Ovary (tissue), 10 donors: Measurements from ENCODE around the gene NRIP1. TPM values are rescaled to one million over a fixed set of nuclear protein-coding genes. Genes with fewer than 3 reads are reported as not detected.
A peak's percentile ranks its signal among the peaks of the same experiment; 100 is the strongest.

Experiments used
- DNase-seq, 5 donors: peaks; one replicate each; pipeline ENCODE4 v3.0.0-alpha.2; 2019 to 2020
- H3K27ac ChIP-seq, 2 donors: fragments of 200-600 bp; one replicate each; pipeline versions ENCODE4 v1.5.1 to v1.8.0; 2019 to 2022
- H3K27me3 ChIP-seq: fragments of 200-600 bp; one replicate; pipeline ENCODE4 v1.8.0; 2022
- H3K36me3 ChIP-seq: fragments of 200-600 bp; sonication (generic); one replicate; pipeline ENCODE4 v1.5.1; 2019
- H3K4me1 ChIP-seq: one replicate; pipeline ENCODE4 v1.8.1; 2013; ENCODE audit warnings: mild to moderate bottlenecking, moderate library complexity; ENCODE audit not compliant: insufficient read depth
- H3K4me3 ChIP-seq: fragments of 200-600 bp; sonication (generic); one replicate; pipeline ENCODE4 v1.5.1; 2017
- H3K9me3 ChIP-seq, 2 donors: fragments of 200-600 bp in 1 of 2; sonication (generic) in 1 of 2; one replicate each; pipeline versions ENCODE4 v1.5.1 to v1.8.1; 2013 to 2019; ENCODE audit warnings: mild to moderate bottlenecking in 1 of 2, moderate library complexity in 1 of 2
- EP300 ChIP-seq: sonication (generic); formaldehyde crosslinking; IDR thresholded peaks from one replicate; pipeline ENCODE4 v1.6.1; 2017; ENCODE audit warnings: antibody characterized with exemption
- POLR2A ChIP-seq: fragments of 450-650 bp; IDR thresholded peaks from one replicate; pipeline ENCODE4 v1.6.1; 2017; ENCODE audit warnings: antibody characterized with exemption, mild to moderate bottlenecking, moderate library complexity
- WGBS, 3 donors: extraction: QIAGEN DNeasy Blood & Tissue Kit in 1 of 3; methylation state at CpG; one replicate each; pipeline versions ENCODE4 v1.1.5 to v1.1.7; 2013 to 2017; 5-methylcytosine and 5-hydroxymethylcytosine counted together
- intact Hi-C, 4 donors: fragments of 100-400 bp; cut with DNase I; formaldehyde crosslinking; loops; one replicate each; pipeline versions ENCODE4 v1.11.0 to v1.15.1; 2022 to 2023
- long read RNA-seq, 3 donors: library from polyadenylated mRNA in 2 of 3; unstranded in 2 of 3; transcript quantifications; one replicate each; pipeline ENCODE4 v2.0.0 and lab custom pipeline, GENCODE V29; 2021 to 2026
- polyA plus RNA-seq, 2 donors: library from polyadenylated mRNA; stranded (reverse); fragments of 200-250 nt in 1 of 2; fragments of 350-450 nt in 1 of 2; fragmentation: Illumina TruSeq in 1 of 2; extraction: RNeasy Lipid Tissue Mini Kit (QIAGEN cat#74804) in 1 of 2; gene quantifications; one replicate each; pipeline ENCODE4 v1.2.3, GENCODE V29; 2013 to 2014
- total RNA-seq, 7 donors: library from RNA; depleted of rRNA in 2 of 7; stranded (reverse); fragments of >200 nt in 2 of 7; fragmentation: NEBNext Ultra II Directional in 3 of 7; extraction: Animal tissue kit (Norgen Biotek cat#: 25700) in 3 of 7; gene quantifications; one replicate each; pipeline versions ENCODE4 v1.1.0 to v1.2.4, GENCODE V29; 2016 to 2023
- TF ChIP-seq, protein P1 (sequence below), 3 donors: fragments of 450-650 bp in 2 of 3; fragments of 200-600 bp in 1 of 3; IDR thresholded peaks; one replicate each; pipeline versions ENCODE4 v1.5.1 to v1.8.0; 2016 to 2022; ENCODE audit warnings: antibody characterized with exemption in 3 of 3, mild to moderate bottlenecking in 1 of 3
- donor health status: DM: no; HTN: no; CAD: no; lungs with moderate emphysema.
- donor health status: DM: no; HTN: no; CAD: no.
- donor health status: Bipolar disorder and iron deficiency.
- donor health status: DM: yes; HTN: yes; CAD: no.
- donor health status: DM: no; HTN: no; CAD: no.
- donor health status: DM: yes; HTN: yes; CAD: no.

The NRIP1 gene
- total RNA-seq (10 to 100 TPM; 33.3 to 56.6 (median 43.1) TPM), polyA plus RNA-seq (10 to 100 TPM in 1 of 2 donors, 1 to 10 TPM in 1; 9.4 to 14.8 TPM)
- long read RNA-seq, donor 1, full-length matches to known transcripts, result 2 of 10 reads
- long read RNA-seq, donor 1, partial matches to known transcripts, result 0 of 10 reads
- long read RNA-seq, donor 1, other reads (novel, unspliced or antisense), result 8 of 10 reads
- long read RNA-seq, donor 2, full-length matches to known transcripts, result 2 of 2 reads
- long read RNA-seq, donor 2, partial matches to known transcripts, result 0 of 2 reads
- long read RNA-seq, donor 2, other reads (novel, unspliced or antisense), result 0 of 2 reads
- long read RNA-seq, donor 3, full-length matches to known transcripts, result 10 of 20 reads
- long read RNA-seq, donor 3, partial matches to known transcripts, result 0 of 20 reads
- long read RNA-seq, donor 3, other reads (novel, unspliced or antisense), result 10 of 20 reads

- peak; percentile 56 for TF ChIP-seq POLR2A
- TF ChIP-seq EP300, result no peak
- Histone ChIP-seq H3K9me3 (no peaks in the 10 kb centered on the region), H3K27me3 (no peaks in the 10 kb centered on the region), H3K4me1 (no peaks in the 10 kb centered on the region), H3K4me3 (peak within 1 kb of the TSS; percentile 84), H3K27ac (peak within 1 kb of the TSS; percentile 77 to 99), H3K36me3 (no peaks in the 10 kb centered on the region)
- intact Hi-C loops, result loop anchor here in 2 of 4 donors (10.0 kb wide), 1 partner anchor 200 kb away; no protein-coding TSS in a partner anchor
- 0 to 1% (median 0%) methylated on average over 69 to 116 of the region's 116 CpGs for WGBS, 3 donors
- DNase-seq, result peak; percentile 90 to 94 (median 92)
These were observed at the start of gene NRIP1 for GRCh38 chr21:15064576-15065391. Gene NRIP1 (minus strand): TSS chr21:15065000. CDS start chr21:14968192, 96,808 bp downstream.

DNA sequence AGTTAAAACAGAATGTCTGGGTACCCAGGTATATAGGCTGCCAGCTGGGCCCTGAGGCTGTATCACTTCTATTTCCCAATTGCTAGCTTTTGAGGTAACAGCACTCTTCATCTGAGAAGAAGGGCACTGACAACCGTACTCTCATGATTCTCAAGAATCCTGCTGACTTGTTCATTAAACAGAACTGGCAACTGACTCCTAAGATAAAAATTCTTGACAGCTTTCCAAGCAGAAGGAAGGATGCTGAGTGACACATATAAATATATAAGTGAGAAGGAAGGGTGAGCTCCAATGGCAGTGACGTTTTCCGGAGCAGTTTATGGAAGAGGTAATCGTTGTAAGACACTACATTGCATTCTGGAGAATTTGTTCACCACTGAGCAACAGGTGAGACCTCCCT, 48.1 kb upstream of the NRIP1 start:
- no peak for DNase-seq
- no peak overlapping the region for H3K27ac ChIP-seq
- H3K9me3 ChIP-seq, result no peaks in the 10 kb centered on the region
- intact Hi-C loops, result no loop called here
- no peak overlapping the region for H3K4me3 ChIP-seq
- no peaks in the 10 kb centered on the region for H3K4me1 ChIP-seq
- no peaks in the 10 kb centered on the region for H3K36me3 ChIP-seq
- no peak for TF ChIP-seq EP300
- TF ChIP-seq, protein P1, sequence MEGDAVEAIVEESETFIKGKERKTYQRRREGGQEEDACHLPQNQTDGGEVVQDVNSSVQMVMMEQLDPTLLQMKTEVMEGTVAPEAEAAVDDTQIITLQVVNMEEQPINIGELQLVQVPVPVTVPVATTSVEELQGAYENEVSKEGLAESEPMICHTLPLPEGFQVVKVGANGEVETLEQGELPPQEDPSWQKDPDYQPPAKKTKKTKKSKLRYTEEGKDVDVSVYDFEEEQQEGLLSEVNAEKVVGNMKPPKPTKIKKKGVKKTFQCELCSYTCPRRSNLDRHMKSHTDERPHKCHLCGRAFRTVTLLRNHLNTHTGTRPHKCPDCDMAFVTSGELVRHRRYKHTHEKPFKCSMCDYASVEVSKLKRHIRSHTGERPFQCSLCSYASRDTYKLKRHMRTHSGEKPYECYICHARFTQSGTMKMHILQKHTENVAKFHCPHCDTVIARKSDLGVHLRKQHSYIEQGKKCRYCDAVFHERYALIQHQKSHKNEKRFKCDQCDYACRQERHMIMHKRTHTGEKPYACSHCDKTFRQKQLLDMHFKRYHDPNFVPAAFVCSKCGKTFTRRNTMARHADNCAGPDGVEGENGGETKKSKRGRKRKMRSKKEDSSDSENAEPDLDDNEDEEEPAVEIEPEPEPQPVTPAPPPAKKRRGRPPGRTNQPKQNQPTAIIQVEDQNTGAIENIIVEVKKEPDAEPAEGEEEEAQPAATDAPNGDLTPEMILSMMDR (IDR thresholded peaks at IDR 0.05), result no peak
- TF ChIP-seq POLR2A, result no peak
- 85 to 89% (median 85%) methylated on average over 4 of the region's 4 CpGs for WGBS, 3 donors
- no peaks in the 10 kb centered on the region for H3K27me3 ChIP-seq

GRCh38 chr21:15108801-15109200, 44.0 kb upstream of the NRIP1 start:
- no peak overlapping the region for H3K27ac ChIP-seq
- 56 to 73% (median 58%) methylated on average over 2 of the region's 2 CpGs for WGBS, 3 donors
- H3K9me3 ChIP-seq, result no peaks in the 10 kb centered on the region
- no peak for DNase-seq
- no peaks in the 10 kb centered on the region for H3K36me3 ChIP-seq
- TF ChIP-seq, protein P1 (IDR thresholded peaks at IDR 0.05), result no peak
- no peak for TF ChIP-seq POLR2A
- TF ChIP-seq EP300, result no peak
- no peaks in the 10 kb centered on the region for H3K4me1 ChIP-seq
- intact Hi-C loops, result no loop called here
- no peaks in the 10 kb centered on the region for H3K27me3 ChIP-seq
- no peak overlapping the region for H3K4me3 ChIP-seq

DNA sequence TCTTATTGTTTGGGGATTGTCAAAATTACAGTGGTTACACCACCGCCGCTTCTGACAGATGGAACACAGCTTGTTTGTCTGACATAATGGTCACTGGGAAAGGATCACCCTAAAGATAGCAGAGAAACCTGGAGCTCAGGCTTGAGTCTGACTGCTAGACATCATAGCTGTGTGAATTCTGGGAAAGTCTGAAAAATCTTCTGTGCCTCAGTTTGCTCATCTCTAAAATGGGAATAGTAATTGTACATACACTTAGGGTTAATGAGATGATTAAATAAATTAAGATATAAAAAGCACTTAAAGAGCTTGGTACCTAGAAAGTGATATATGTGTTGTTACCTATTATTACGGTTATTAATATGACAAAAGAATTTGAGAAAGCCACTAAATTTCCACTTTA, 39.7 kb upstream of the NRIP1 start:
- Histone ChIP-seq H3K27me3 (no peaks in the 10 kb centered on the region), H3K27ac (no peak overlapping the region), H3K36me3 (no peaks in the 10 kb centered on the region), H3K4me3 (no peak overlapping the region), H3K4me1 (no peaks in the 10 kb centered on the region), H3K9me3 (no peaks in the 10 kb centered on the region)
- 90 to 93% (median 91%) methylated on average over 3 of the region's 3 CpGs for WGBS, 3 donors
- no peak for DNase-seq
- intact Hi-C loops, result no loop called here
- TF ChIP-seq POLR2A (no peak), EP300 (no peak)
- TF ChIP-seq, protein P1 (IDR thresholded peaks at IDR 0.05), result no peak
